Dermis blood vessel endothelial cell (primary cell): Measurements from ENCODE around the gene PGR. TPM values are rescaled to one million over a fixed set of nuclear protein-coding genes. Genes with fewer than 3 reads are reported as not detected.

Experiments
- DNase-seq: peaks from one replicate; pipeline ENCODE4 v3.0.0; 2010
- total RNA-seq: library from RNA; depleted of rRNA; stranded (reverse); fragments of >200 nt; gene quantifications from 2 replicates; pipeline ENCODE4 v1.2.3, GENCODE V29; 2014

The PGR gene
- total RNA-seq, 1 donor from 2014 or later = not detected

- no peak for DNase-seq
Measured at GRCh38 chr11:101008961-101009689, 120.5 kb downstream of the PGR start.

DNA sequence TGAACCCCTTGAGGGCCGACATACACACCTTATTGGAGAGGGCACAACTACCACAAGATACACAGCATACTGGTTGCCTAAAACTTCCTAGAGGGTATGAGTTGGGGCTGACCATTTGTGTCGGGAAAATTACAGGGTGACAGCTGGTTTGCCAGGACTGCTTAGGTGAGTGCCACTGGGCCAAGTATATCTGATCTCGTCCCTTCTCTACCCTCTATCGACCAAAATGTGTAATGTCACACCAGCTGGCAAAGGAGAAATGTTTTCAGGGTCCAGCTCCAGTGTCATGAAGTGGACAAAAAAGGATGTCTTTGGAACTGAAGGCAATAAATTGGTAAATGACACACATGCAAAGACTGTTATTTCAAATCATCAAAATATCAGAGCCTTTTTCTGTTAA lies 126.1 kb downstream of the PGR start:
- peak; percentile 7 for DNase-seq

DNA sequence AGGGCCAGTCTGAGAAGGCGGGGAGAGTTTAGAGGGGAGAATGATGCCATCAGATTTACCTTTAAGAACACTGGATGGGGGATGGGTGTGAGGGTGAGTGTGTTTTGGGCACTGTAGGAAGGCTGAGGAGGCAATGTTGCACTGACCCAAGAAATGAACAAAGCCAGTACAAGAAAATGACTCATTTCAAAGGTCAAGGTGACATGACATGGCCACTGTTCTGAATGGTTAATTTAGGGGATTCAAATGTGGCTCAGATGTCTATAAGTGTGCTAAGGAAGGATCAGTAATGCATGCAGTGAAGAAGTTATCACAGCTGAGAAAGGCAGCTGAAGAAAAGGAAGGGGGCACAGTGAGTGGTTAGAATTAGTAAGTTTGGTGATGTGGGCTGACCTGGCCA lies 129.9 kb downstream of the PGR start:
- DNase-seq = no peak

DNA sequence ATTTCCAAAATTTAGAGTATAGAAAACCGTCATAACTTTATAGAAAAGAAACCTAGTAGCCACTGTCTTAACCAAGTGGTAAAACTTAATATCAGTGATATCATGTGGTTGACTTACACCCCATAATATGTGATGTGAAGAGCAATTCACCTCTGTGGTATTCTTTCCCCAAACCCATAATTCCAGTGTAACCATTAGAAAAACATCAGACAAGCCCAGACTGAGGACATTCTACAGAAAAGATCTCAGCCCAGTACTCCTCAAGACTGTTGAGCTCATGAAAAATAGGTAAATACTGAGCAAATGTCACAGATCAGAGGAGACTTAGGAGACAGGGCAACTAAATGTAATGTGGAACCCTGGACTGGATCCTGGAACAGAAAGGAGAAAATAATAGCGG lies 134.6 kb downstream of the PGR start:
- DNase-seq = no peak

- no peak for DNase-seq
Measured at GRCh38 chr11:100991541-100991940, 138.1 kb downstream of the PGR start.

DNA sequence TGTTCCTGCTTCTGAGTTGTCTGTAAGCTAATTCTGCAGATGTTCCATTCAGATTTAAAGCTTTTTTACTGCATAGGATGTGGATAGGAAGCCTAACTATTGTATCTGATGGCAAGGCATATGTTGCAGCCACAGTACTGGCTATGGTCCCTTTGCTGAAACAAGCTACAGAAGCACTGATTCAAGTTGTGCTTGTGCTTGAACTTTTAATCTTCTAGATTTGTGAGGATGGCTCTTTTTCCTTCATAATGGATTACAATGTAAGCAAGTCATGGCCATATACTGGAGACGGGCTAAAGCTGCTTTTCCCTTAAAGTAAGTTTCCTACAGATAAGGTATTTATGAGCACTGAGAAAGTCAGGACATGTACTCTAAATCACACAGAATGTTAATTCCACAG lies 138.7 kb downstream of the PGR start:
- DNase-seq = no peak

DNA sequence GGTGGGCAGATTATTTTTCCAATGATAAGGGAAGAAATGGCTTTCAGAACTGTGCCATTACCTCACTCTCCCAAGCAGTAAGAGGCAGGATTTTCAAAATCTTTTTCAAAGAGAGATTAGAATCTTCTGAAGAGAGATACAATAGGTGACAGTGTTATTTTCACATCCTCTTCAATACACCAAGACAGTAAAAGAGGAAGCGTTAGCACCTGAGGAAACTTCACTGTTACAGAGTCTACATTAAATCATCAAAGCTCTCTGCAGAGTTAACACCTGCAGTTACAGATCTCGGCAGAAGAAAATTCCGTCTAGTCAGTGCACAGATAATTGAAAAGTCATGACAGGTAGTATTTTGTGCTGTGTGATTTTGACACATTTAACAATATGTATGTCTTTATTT lies 144.9 kb downstream of the PGR start:
- no peak for DNase-seq

GRCh38 chr11:100981196-100981824 lies 148.3 kb downstream of the PGR start:
- no peak for DNase-seq

GRCh38 chr11:100980156-100980555 lies 149.5 kb downstream of the PGR start:
- peak; percentile 26 for DNase-seq
